HL-60/S4 (cell line): ENCODE results near the gene PASK.

Experiments
- in situ Hi-C: fragments of 300-500 bp; cut with MboI; formaldehyde crosslinking; loops from 2 replicates; pipeline ENCODE4 v1.14.3; 2022; ENCODE audit warnings: low sequenced_read_pairs

The PASK gene

GRCh38 chr2:241068136-241068941, 80.9 kb downstream of the PASK start:
- in situ Hi-C loops, result no loop called here

GRCh38 chr2:241067501-241068135, 81.7 kb downstream of the PASK start:
- in situ Hi-C loops, result no loop called here

GRCh38 chr2:241066893-241067341, 82.4 kb downstream of the PASK start:
- in situ Hi-C loops, result no loop called here

- in situ Hi-C loops, result no loop called here
Measured at GRCh38 chr2:241066171-241066892, 82.9 kb downstream of the PASK start.

GRCh38 chr2:241065355-241065803, 83.9 kb downstream of the PASK start:
- in situ Hi-C loops, result no loop called here

GRCh38 chr2:241064802-241065354, 84.4 kb downstream of the PASK start:
- in situ Hi-C loops, result no loop called here

- in situ Hi-C loops, result no loop called here
Measured at GRCh38 chr2:241064008-241064801, 85.1 kb downstream of the PASK start.

- in situ Hi-C loops, result no loop called here
Measured at GRCh38 chr2:241063587-241063986, 85.7 kb downstream of the PASK start.

- in situ Hi-C loops, result no loop called here
Measured at GRCh38 chr2:241063093-241063551, 86.2 kb downstream of the PASK start.

GRCh38 chr2:241062389-241063092, 86.7 kb downstream of the PASK start:
- in situ Hi-C loops, result no loop called here

- in situ Hi-C loops, result no loop called here
Measured at GRCh38 chr2:241061275-241061674, 88.0 kb downstream of the PASK start.
